PC-9 (cell line): ENCODE data around the gene ATP2B2. TPM values are rescaled to one million over a fixed set of nuclear protein-coding genes. Genes with fewer than 3 reads are reported as not detected.

Source experiments
- BruUV-seq: library from RNA; stranded (reverse); fragments of 400-500 nt; replicated peaks from 2 replicates; lab custom pipeline; 2021; lab: Mats Ljungman, UMichigan
- CTCF ChIA-PET: fragments of 300-600 bp; sonication (Branson Sonifier 250); formaldehyde crosslinking; loops from one replicate; lab custom pipeline; 2022; ENCODE audit warnings: antibody characterized with exemption; lab: Charles Lee
- POLR2A ChIA-PET: fragments of 300-600 bp; sonication (Branson Sonifier 250); formaldehyde crosslinking; loops from one replicate; lab custom pipeline; 2022; ENCODE audit warnings: antibody characterized with exemption; ENCODE audit not compliant: unreplicated experiment; lab: Charles Lee
- DNase-seq, 2 experiments: peaks; one replicate each; pipeline versions ENCODE4 v3.0.0 to v3.0.0-alpha.2; 2015 to 2022; ENCODE audit warnings: mixed read lengths in 1 of 2
- H2AFZ ChIP-seq: fragments of 200-600 bp; sonication (generic); 2 replicates; pipeline ENCODE4 v1.8.1; 2017; ENCODE audit warnings: antibody characterized with exemption
- H3F3A ChIP-seq: fragments of 200-600 bp; sonication (generic); 2 replicates; pipeline ENCODE4 v1.8.1; 2017; ENCODE audit warnings: antibody characterized with exemption, mild to moderate bottlenecking, low read depth; ENCODE audit not compliant: insufficient read depth
- H3K27ac ChIP-seq: fragments of 200-600 bp; sonication (generic); 2 replicates; pipeline ENCODE4 v1.6.1; 2016; ENCODE audit warnings: mixed run types
- H3K27me3 ChIP-seq: fragments of 200-600 bp; sonication (generic); 2 replicates; pipeline ENCODE4 v1.6.1; 2016; ENCODE audit warnings: low read depth, mixed run types; ENCODE audit not compliant: insufficient read depth
- H3K36me3 ChIP-seq: fragments of 200-600 bp; sonication (generic); 2 replicates; pipeline ENCODE4 v1.6.1; 2016; ENCODE audit warnings: low read depth, mixed run types
- H3K4me1 ChIP-seq: fragments of 200-600 bp; sonication (generic); replicated peaks from 2 replicates; pipeline ENCODE4 v1.6.1; 2016; ENCODE audit warnings: mixed run types; ENCODE audit not compliant: insufficient read depth
- H3K4me2 ChIP-seq: fragments of 200-600 bp; sonication (generic); 2 replicates; pipeline ENCODE4 v1.6.1; 2017; ENCODE audit warnings: mixed run types
- H3K4me3 ChIP-seq: fragments of 200-600 bp; sonication (generic); 2 replicates; pipeline ENCODE4 v1.6.1; 2016; ENCODE audit warnings: mixed run types
- H3K79me2 ChIP-seq: fragments of 200-600 bp; sonication (generic); 2 replicates; pipeline ENCODE4 v1.6.1; 2017; ENCODE audit warnings: low read depth, mixed run types
- H3K9me2 ChIP-seq: fragments of 200-600 bp; sonication (generic); 2 replicates; pipeline ENCODE4 v1.8.1; 2017; ENCODE audit warnings: mild to moderate bottlenecking; ENCODE audit not compliant: insufficient read depth
- H3K9me3 ChIP-seq: fragments of 200-600 bp; sonication (generic); 2 replicates; pipeline ENCODE4 v1.8.1; 2016; ENCODE audit warnings: low read depth; ENCODE audit not compliant: insufficient read depth
- H4K20me1 ChIP-seq: fragments of 200-600 bp; sonication (generic); 2 replicates; pipeline ENCODE4 v1.8.1; 2017; ENCODE audit not compliant: insufficient read depth
- CTCF ChIP-seq: fragments of 200-600 bp; sonication (generic); conservative IDR thresholded peaks from 2 replicates; pipeline ENCODE4 v1.6.1; 2017; ENCODE audit warnings: mixed run types, antibody characterized with exemption, mild to moderate bottlenecking, moderate library complexity
- EZH2 ChIP-seq: fragments of 200-600 bp; sonication (generic); IDR thresholded peaks from 2 replicates; pipeline ENCODE4 v1.8.0; 2017; ENCODE audit warnings: antibody characterized with exemption, low read depth
- intact Hi-C: fragments of 100-400 bp; cut with micrococcal nuclease; formaldehyde crosslinking; loops from one replicate; pipeline ENCODE4 v1.10.0; 2022; ENCODE audit not compliant: unreplicated experiment
- total RNA-seq: library from RNA; stranded (reverse); gene quantifications from 2 replicates; pipeline ENCODE4 v1.2.3, GENCODE V29; 2021

ATP2B2 gene
- total RNA-seq, 1 experiment from 2014 or later = not detected

GRCh38 chr3:10519236-10519635 lies 13.8 kb upstream of the ATP2B2 start:
- intact Hi-C loops = no loop called here
- Histone ChIP-seq H3K27ac (no peak overlapping the region), H2AFZ (no peak overlapping the region), H3K4me3 (no peak overlapping the region), H3K36me3 (no peaks in the 10 kb centered on the region), H3F3A (no peaks in the 10 kb centered on the region), H3K79me2 (no peaks in the 10 kb centered on the region), H4K20me1 (no peaks in the 10 kb centered on the region), H3K4me1 (no peaks in the 10 kb centered on the region), H3K27me3 (peaks cover 99% of the 10 kb centered on the region), H3K9me2 (no peaks in the 10 kb centered on the region), H3K9me3 (no peaks in the 10 kb centered on the region), H3K4me2 (no peak overlapping the region)
- no TSS peak for BruUV-seq
- DNase-seq = no peak
- ChIA-PET POLR2A (no interaction called here), CTCF (no interaction called here)
- TF ChIP-seq CTCF = no peak
- TF ChIP-seq EZH2 = no peak

GRCh38 chr3:10518506-10519150 lies 13.2 kb upstream of the ATP2B2 start:
- no TSS peak for BruUV-seq
- no peak overlapping the region for H2AFZ ChIP-seq
- H3K27me3 ChIP-seq = peaks cover 99% of the 10 kb centered on the region
- H3K4me1 ChIP-seq = no peaks in the 10 kb centered on the region
- no peaks in the 10 kb centered on the region for H3F3A ChIP-seq
- CTCF ChIA-PET = no interaction called here
- POLR2A ChIA-PET = no interaction called here
- H3K4me2 ChIP-seq = no peak overlapping the region
- no peak overlapping the region for H3K4me3 ChIP-seq
- no peaks in the 10 kb centered on the region for H4K20me1 ChIP-seq
- H3K36me3 ChIP-seq = no peaks in the 10 kb centered on the region
- DNase-seq = no peak
- intact Hi-C loops = no loop called here
- H3K9me2 ChIP-seq = no peaks in the 10 kb centered on the region
- no peak overlapping the region for H3K27ac ChIP-seq
- TF ChIP-seq CTCF = no peak
- no peak for TF ChIP-seq EZH2
- H3K9me3 ChIP-seq = no peaks in the 10 kb centered on the region
- H3K79me2 ChIP-seq = no peaks in the 10 kb centered on the region

GRCh38 chr3:10517627-10518026 lies 12.2 kb upstream of the ATP2B2 start:
- POLR2A ChIA-PET = no interaction called here
- no peaks in the 10 kb centered on the region for H3K36me3 ChIP-seq
- no peaks in the 10 kb centered on the region for H3K9me2 ChIP-seq
- H2AFZ ChIP-seq = no peak overlapping the region
- H3K79me2 ChIP-seq = no peaks in the 10 kb centered on the region
- no peaks in the 10 kb centered on the region for H3F3A ChIP-seq
- no peak overlapping the region for H3K4me2 ChIP-seq
- no peaks in the 10 kb centered on the region for H3K9me3 ChIP-seq
- no TSS peak for BruUV-seq
- TF ChIP-seq CTCF = no peak
- no peak for TF ChIP-seq EZH2
- no peak overlapping the region for H3K4me3 ChIP-seq
- CTCF ChIA-PET = no interaction called here
- H4K20me1 ChIP-seq = no peaks in the 10 kb centered on the region
- no peaks in the 10 kb centered on the region for H3K4me1 ChIP-seq
- H3K27me3 ChIP-seq = peaks cover 99% of the 10 kb centered on the region
- no peak overlapping the region for H3K27ac ChIP-seq
- intact Hi-C loops = no loop called here
- no peak for DNase-seq
